Transverse colon (tissue), 4 donors: ENCODE measurements around the gene INO80.

Experiments used
- CTCF ChIP-seq, 5 experiments: fragments of 200-600 bp in 3 of 5; fragments of 450-650 bp in 2 of 5; sonication (generic) in 3 of 5; IDR thresholded peaks; 1 replicate in 2 of 5; 2 replicates in 3 of 5; pipeline ENCODE4 v1.5.1; 2016 to 2017; ENCODE audit warnings: antibody characterized with exemption in 5 of 5, inconsistent platforms in 3 of 5, mild to moderate bottlenecking in 2 of 5, moderate library complexity in 1 of 5
- EP300 ChIP-seq: sonication (generic); formaldehyde crosslinking; IDR thresholded peaks from one replicate; pipeline ENCODE4 v1.6.1; 2017; ENCODE audit warnings: antibody characterized with exemption, low read depth
- POLR2A ChIP-seq: fragments of 450-650 bp; IDR thresholded peaks from one replicate; pipeline ENCODE4 v1.6.1; 2016; ENCODE audit warnings: antibody characterized with exemption, mild to moderate bottlenecking, moderate library complexity
- POLR2AphosphoS5 ChIP-seq, 3 donors: sonication (generic); formaldehyde crosslinking; IDR thresholded peaks; one replicate each; pipeline ENCODE4 v1.6.1; 2016; ENCODE audit warnings: antibody characterized with exemption in 3 of 3

- no peak for TF ChIP-seq POLR2A
- TF ChIP-seq CTCF (IDR thresholded peaks at IDR 0.05) = peak; percentile 54 to 63 (median 60)
- no peak for TF ChIP-seq EP300
- no peak for TF ChIP-seq POLR2AphosphoS5 (IDR thresholded peaks at IDR 0.05)
These were observed 93.5 kb downstream of the INO80 start for GRCh38 chr15:41022487-41023090.
